Measurements from ENCODE around the gene SHD.

The SHD gene

GRCh38 chr19:4298810-4299550, 19.9 kb downstream of the SHD start:
- no peak for DNase-seq

DNA sequence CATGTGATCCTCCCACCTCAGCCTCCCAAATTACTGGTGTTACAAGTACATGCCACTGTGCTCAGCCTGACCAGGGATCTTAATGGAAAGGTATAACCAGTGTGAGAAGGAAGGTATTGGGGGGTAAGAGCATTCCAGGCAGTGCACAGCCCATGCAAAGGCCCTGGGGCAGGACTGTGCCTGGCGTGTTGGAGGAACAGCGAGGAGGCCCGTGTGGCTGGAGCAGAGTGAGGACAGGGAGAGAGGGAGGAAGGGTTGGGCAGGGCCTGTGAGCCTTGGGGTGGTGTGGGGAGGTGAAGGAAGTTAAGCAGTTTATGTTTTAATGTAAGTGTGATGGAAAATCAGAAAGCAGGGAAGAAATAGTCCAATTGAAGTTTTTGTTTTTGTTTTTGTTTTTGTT, 21.5 kb downstream of the SHD start:
- DNase-seq, result no peak

DNA sequence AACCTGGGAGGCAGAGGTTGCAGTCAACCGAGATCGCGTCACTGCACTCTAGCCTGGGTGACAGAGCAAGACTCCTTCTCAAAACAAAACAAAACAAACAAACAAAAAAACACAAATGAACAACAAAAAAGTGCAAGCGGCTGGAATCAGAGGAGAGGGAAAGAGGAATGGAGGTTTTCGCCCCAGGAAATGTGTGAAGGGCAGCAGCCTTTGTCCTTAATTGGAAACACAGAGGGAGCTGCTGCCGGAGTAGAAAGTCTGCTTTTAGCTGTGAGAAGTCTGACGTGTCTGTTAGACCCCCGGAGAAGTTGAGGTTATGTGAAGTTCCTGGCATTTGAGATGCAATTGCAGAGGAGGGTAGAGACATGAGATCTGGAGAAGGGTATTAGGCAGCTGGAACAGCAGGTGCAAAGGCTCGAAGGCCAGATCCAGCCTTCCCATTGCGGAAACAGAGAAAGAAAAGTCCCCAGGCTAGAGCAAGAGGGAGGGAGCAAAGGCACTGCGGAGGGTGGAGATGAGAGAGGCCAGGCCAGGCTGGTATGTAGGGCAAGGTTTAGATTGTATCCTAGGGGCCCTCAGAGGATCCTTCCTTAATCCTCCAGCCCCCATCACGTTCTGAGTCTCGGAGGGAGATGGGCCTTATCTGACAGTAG, 22.6 kb downstream of the SHD start:
- no peak for DNase-seq

GRCh38 chr19:4302243-4302640, 23.2 kb downstream of the SHD start, which contains the start of gene TMIGD2:
Gene TMIGD2, minus strand, starts transcription at chr19:4302389. Its CDS starts 4 bp downstream, at chr19:4302385.
- no peak for DNase-seq

- DNase-seq, result no peak
Measured at GRCh38 chr19:4303819-4304537, 24.9 kb downstream of the SHD start.

GRCh38 chr19:4304538-4305256, 25.6 kb downstream of the SHD start, which contains the start of gene FSD1:
Gene FSD1, plus strand, starts transcription at chr19:4304598. Its CDS starts 149 bp downstream, at chr19:4304747.
- DNase-seq, result peak; percentile 53

DNA sequence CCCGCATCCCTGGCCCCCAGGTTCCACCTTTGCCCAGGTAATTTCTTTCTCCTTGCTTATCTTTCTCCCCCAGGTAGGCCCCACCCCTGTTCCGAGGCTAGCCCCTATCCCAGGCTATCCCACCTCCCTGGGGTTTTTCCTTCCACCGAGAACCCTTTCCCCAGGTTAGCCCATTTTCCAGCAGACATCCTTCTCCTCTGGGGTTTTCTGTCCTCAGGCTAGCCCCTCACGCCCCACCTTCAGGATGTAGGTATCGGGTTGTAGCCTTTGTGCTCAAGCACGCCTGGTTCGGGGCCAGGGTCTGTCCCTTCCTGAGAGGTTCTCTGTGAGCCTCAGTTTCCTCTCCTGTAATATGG, 26.2 kb downstream of the SHD start:
- DNase-seq, result no peak

DNA sequence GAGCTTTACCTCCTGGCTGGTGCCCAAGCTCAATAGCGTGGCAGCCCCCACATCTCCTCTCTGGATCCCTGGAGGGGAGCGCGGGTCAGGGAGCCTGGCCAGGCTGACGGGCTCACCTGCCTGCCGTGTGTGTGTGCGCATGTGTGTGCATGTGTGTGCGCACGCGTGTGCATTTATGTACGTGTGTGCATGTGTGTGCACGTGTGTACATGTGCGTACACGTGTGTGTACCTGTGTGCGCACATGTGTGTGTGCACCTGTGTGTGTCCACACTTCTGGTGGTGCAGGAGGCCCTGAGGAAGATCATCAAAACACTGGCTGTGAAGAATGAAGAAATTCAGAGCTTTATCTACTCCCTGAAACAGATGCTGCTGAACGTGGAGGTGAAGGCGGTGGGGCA, 26.6 kb downstream of the SHD start:
- DNase-seq, result no peak

DNA sequence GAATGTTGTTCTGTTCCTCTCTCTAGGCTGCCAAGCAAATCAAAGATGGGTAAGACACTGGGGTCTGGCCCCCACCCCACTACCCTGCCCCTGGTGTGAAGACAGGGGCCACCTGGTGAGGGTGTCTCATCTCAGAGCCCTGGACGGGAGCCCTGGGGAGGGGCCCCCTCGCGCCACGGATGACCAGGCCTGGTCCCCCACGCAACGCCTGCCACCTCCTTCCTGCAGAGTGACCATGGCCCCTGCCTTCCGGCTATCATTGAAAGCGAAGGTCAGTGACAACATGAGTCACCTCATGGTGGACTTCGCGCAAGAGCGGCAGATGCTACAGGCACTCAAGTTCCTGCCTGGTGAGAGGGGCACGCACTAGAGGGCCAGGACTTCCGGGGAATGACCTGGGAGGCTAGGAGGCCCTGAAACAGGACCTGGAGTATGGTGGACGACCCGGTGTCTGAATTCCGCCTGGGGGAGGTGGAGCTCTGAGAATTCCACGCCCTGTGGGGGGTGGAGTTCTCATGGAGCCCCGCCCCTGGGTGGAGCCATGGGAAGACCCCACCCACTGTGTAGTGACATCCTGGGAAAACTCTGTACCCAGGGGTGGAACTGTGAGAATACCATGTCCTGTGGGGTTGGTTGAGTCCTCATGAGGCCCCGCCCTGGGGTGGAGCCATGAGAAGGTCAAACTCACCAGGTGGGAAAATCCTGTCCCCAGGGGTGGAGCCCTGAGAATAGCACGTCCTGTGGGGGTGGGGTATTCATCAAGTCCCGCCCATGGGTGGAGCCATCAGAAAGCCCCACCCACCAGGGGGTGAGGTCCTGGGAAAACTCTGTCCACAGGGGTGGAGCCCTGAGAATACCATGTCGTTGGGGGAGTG, 31.4 kb downstream of the SHD start:
- no peak for DNase-seq

DNA sequence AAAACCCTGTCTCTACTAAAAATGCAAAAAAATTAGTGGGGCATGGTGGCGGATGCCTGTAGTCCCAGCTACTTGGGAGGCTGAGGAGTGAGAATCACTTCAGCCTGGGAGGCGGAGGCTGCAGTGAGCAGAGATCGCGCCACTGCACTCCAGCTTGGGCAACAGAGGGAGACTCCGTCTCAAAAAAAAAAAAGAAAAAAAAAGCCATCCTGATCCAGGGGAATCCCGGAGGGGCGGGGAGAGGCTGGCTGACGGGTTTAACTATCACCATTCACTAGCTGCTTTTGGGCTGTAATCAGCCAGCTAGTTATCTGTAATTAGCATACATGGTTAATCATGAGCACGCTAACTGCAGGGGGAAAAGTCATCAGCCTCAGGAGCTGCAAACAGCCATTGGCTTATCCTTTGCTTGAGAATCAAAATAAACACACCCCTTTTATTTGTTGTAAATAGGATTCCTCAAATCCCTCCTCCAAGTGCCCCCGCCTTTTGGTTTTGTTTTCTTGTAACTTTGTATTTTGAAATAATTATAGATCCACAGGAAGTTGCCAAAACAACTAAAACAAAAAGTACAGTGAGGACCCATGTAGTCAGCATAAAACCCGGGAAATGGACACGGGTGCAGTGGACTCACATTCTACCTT, 34.9 kb downstream of the SHD start:
- no peak for DNase-seq

GRCh38 chr19:4316956-4317355, 37.9 kb downstream of the SHD start:
- DNase-seq, result no peak

- DNase-seq, result no peak
Measured at GRCh38 chr19:4318460-4318859, 39.4 kb downstream of the SHD start.

GRCh38 chr19:4319067-4319718, 40.1 kb downstream of the SHD start:
- no peak for DNase-seq

GRCh38 chr19:4320419-4320818, 41.4 kb downstream of the SHD start:
- DNase-seq, result no peak

- DNase-seq, result no peak
Measured at GRCh38 chr19:4322942-4323665, 44.0 kb downstream of the SHD start.

DNA sequence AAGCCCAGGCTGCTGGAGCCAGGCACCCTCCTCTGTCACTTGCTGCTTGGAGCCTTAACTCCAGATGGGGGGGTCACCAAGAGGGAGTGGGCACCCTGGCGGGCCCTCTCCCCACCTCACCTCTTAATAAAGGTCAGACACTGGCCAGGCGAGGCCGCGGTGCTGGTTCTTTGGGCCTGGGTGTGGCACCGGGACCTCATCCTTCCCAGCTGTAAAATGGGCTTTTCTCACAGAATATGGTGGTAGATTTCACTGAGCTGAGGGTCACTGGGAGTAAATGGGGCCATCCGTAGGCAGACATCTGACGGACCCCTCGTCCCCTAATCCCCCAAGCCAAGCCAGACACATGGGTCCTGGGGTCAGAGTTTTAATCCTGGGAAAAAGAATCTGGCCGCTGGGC, 44.6 kb downstream of the SHD start:
- no peak for DNase-seq

- DNase-seq, result no peak
Measured at GRCh38 chr19:4324228-4324627, 45.2 kb downstream of the SHD start.

DNA sequence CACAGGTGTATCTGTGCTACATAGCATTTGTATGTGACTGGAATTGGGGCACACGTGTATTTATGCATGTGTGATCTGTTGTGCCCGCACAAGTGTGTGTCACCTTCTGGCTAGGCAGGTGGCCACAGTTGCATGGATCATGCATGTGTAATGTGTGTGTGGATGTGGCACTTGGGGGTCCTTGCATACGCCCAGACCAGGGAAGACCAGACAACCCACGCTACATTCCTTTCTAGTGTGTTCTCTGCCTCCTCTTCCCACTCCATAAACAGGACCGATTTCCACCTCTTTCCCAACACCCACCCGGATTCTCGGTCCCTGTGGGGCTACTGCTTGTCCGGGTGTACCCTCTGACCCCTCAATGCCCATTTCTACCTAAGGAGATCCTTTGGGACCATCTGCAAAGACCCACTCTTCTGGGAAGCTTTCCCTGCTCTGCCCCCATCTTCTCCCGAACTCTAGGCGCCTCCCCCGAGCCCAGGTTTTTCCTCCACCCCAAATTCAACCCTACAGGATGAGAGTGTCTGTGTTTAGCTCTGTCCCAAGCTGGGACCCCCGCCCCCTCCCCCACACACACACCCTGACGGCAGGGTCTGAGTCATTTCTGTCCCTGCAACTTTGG, 47.3 kb downstream of the SHD start:
- DNase-seq, result no peak

- DNase-seq, result no peak
Measured at GRCh38 chr19:4326837-4327251, 47.8 kb downstream of the SHD start.

Data from NCI-H1092 (cell line).